HUES64 (cell line): ENCODE data around the gene SPEG.

Source experiments
- H3K27ac ChIP-seq: 2 replicates; pipeline ENCODE4 v1.7.0; 2013; ENCODE audit warnings: low read depth, low read length, inconsistent platforms
- H3K27me3 ChIP-seq: 2 replicates; pipeline ENCODE4 v1.6.1; 2013; ENCODE audit warnings: mild to moderate bottlenecking, low read length; ENCODE audit not compliant: insufficient read depth
- H3K36me3 ChIP-seq: 2 replicates; pipeline ENCODE4 v1.6.1; 2013; ENCODE audit warnings: mild to moderate bottlenecking, low read length; ENCODE audit not compliant: insufficient read depth
- H3K4me1 ChIP-seq: 2 replicates; pipeline ENCODE4 v1.6.1; 2013; ENCODE audit warnings: mild to moderate bottlenecking, low read length, moderate library complexity; ENCODE audit not compliant: insufficient read depth
- H3K4me3 ChIP-seq: 2 replicates; pipeline ENCODE4 v1.5.1; 2013; ENCODE audit warnings: mild to moderate bottlenecking, low read length, moderate library complexity
- H3K9ac ChIP-seq: 2 replicates; pipeline ENCODE4 v1.6.1; 2013; ENCODE audit warnings: mild to moderate bottlenecking, low read depth, low read length
- H3K9me3 ChIP-seq: 2 replicates; pipeline ENCODE4 v1.6.1; 2013; ENCODE audit warnings: low read depth, low read length; ENCODE audit not compliant: insufficient read depth
- WGBS: fragments of 150-250, 120-280 bp; methylation state at CpG from one replicate; pipeline ENCODE4 v1.1.7; 2013; ENCODE audit warnings: missing lambda C conversion rate; 5-methylcytosine and 5-hydroxymethylcytosine counted together

The SPEG gene

GRCh38 chr2:219438453-219438852 is 3.8 kb downstream of the SPEG start:
- H3K27me3 ChIP-seq, result peaks cover 46% of the 10 kb centered on the region
- no peak overlapping the region for H3K4me3 ChIP-seq
- H3K9me3 ChIP-seq, result no peaks in the 10 kb centered on the region
- H3K9ac ChIP-seq, result no peak overlapping the region
- WGBS, result 83% methylated on average over 4 of the region's 4 CpGs
- H3K27ac ChIP-seq, result no peak overlapping the region
- H3K36me3 ChIP-seq, result no peaks in the 10 kb centered on the region
- peaks cover 8% of the 10 kb centered on the region; the same call in 1 of the 2 replicates for H3K4me1 ChIP-seq

DNA sequence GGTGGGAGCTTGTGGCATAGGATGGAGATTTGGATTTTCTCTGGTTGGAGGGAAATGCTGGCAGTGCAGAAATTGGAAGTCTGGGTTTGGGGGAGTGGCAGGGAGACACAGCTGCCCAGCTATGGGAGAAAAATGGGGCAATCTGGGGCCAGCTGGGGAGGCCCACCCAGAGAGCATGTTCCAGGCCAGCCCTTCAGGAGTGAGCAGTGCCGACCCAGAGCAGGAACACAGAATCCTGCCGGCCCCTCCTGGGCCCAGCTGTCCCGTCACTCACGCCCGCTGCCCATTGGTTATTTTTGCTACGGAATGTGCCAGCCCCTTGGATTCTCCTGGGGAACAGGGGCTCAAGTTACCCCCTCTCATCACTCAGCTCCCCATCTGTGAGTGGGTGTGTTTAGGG is 4.9 kb downstream of the SPEG start:
- WGBS, result 87% methylated on average over 6 of the region's 6 CpGs
- H3K27ac ChIP-seq, result no peak overlapping the region

DNA sequence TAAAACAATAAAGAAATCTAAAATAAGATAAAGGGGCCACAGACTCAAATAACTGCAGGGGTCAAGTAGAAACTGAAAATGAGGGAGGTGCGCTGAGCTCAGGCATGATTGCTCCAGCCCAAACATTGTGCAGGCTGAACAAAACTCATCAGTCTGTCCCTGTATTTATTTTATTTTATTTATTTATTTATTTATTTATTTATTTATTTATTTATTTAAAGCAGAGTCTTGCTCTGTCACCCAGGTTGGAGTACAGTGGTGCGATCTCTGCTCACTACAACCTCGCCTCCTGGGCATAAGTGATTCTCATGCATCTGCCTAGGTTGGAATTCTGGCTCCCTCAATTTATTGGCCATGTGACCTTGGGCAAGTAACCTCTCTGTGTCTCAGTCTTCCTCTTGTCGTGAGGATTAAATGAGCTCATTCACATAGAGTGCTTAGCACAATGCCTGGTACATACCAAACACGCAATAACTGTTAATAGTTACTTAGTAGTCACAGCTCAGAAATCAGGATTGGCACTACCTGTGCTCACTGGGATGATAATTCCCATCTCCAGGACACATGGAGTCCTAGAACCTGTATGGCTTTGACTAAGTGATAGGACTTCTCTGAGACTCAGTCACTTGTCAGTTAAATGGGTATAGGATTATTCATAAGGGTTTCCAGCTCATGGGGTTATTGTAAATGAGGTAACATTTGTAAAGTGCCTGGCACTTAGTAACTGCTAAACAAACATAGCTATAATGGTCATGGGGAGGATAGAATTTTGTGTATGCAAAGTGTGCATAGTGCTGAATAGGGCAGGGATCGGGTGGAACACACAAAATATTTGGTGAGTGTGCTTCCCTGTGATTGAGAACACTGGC is 6.0 kb downstream of the SPEG start:
- no peak overlapping the region for H3K27ac ChIP-seq
- no peaks in the 10 kb centered on the region for H3K9me3 ChIP-seq
- H3K27me3 ChIP-seq, result peaks cover 33% of the 10 kb centered on the region
- H3K9ac ChIP-seq, result no peak overlapping the region
- peak overlapping the region; percentile 70; the same call in 1 of the 2 replicates for H3K4me3 ChIP-seq
- no peaks in the 10 kb centered on the region for H3K36me3 ChIP-seq
- 88% methylated on average over 6 of the region's 6 CpGs for WGBS
- H3K4me1 ChIP-seq, result peaks cover 12% of the 10 kb centered on the region; the same call in 1 of the 2 replicates

More for the DNA sequence above, 4.9 kb downstream of the SPEG start:
- H3K4me1 ChIP-seq, result peaks cover 8% of the 10 kb centered on the region; the same call in 1 of the 2 replicates
- no peaks in the 10 kb centered on the region for H3K36me3 ChIP-seq
- no peak overlapping the region for H3K9ac ChIP-seq
- peaks cover 44% of the 10 kb centered on the region for H3K27me3 ChIP-seq
- no peaks in the 10 kb centered on the region for H3K9me3 ChIP-seq
- no peak overlapping the region for H3K4me3 ChIP-seq

DNA sequence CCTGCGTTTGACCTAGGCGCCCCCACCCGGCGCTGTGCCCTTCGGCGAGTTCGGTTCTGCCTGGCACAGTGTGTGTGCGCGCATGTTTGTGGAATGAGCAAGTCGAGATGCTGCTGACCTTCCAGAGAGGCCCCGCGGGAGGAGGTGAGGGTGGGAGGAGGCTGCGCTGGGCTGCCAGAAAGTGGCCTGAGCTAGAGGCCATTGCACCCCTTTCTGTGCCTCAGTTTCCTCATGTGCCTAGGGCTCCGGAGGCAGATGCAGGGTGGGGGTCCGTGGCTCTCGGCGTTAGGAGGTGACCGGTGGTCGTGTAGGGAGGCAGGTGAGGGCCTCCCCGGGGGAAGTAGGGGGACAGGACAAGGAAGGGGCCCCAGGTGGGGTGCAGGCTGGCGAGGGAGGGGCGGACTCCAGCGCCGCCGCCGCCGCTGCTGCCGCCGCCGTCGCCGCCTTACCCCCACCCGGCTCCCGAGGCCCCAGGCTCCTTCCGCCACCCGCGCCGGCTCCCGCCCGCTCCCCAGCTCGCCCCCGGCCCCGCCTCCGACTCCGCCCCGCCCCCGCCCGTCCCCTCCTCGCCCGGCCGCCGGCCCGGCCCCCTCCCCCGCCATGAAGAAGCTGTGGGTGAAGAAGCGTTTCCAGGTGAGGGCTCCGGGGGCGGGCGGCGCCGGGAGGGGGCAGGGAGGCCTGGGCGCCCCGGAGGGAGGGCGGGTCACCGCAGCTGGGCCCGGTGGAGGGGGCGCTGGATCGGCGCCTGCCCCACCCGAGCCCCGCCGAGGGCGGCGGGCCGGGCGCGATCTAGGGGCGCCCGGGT is 7.0 kb downstream of the SPEG start:
- peaks cover 24% of the 10 kb centered on the region for H3K27me3 ChIP-seq

GRCh38 chr2:219442256-219443015 is 7.8 kb downstream of the SPEG start:
- Histone ChIP-seq H3K9ac (no peak overlapping the region), H3K36me3 (no peaks in the 10 kb centered on the region), H3K9me3 (no peaks in the 10 kb centered on the region), H3K4me3 (peak overlapping the region; percentile 52), H3K27ac (no peak overlapping the region), H3K27me3 (peaks cover 24% of the 10 kb centered on the region), H3K4me1 (peaks cover 12% of the 10 kb centered on the region; the same call in 1 of the 2 replicates)
- 5% methylated on average over 35 of the region's 35 CpGs for WGBS

More for the DNA sequence above, 7.0 kb downstream of the SPEG start:
- peak overlapping the region; percentile 51; the same call in 1 of the 2 replicates for H3K9ac ChIP-seq
- no peak overlapping the region for H3K27ac ChIP-seq
- H3K9me3 ChIP-seq, result no peaks in the 10 kb centered on the region
- 2% methylated on average over 76 of the region's 78 CpGs for WGBS
- H3K4me3 ChIP-seq, result peak overlapping the region; percentile 70
- peaks cover 12% of the 10 kb centered on the region; the same call in 1 of the 2 replicates for H3K4me1 ChIP-seq
- no peaks in the 10 kb centered on the region for H3K36me3 ChIP-seq

DNA sequence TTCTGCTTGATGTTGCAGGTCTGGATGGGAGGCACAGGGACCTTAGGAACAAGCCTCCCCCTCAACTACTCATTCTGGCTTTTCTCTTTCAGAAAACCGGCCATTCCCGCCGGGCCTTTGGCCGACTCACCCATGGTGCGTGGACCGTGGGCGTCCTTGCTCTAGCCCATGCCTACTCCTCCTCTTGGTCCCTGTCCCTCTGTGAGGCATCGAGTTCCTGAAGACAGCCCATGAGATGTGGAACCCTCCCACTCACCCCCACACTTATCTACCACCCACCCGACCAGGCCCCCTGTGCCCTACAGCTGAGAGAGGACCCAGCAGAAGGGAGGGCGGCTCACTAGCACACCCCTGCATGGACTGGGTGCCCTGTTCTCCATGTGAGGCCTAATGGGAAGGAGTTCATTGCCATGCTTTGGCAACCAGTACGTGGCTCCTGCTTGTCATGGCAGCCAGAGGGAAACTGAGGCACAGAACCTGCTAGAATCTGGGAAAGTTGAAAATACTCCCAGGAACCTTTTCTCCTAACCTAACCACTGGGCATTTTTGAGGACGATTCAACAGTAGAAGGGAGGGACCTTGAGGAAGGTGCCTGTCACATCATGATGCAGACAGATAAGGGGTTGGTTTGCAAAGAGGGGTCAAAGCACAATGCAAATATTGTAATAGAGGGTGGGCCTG is 8.5 kb downstream of the SPEG start:
- Histone ChIP-seq H3K4me3 (peak overlapping the region; percentile 52), H3K36me3 (no peaks in the 10 kb centered on the region), H3K9ac (no peak overlapping the region), H3K27ac (no peak overlapping the region), H3K27me3 (peaks cover 30% of the 10 kb centered on the region), H3K4me1 (peaks cover 12% of the 10 kb centered on the region; the same call in 1 of the 2 replicates), H3K9me3 (no peaks in the 10 kb centered on the region)
- 87% methylated on average over 12 of the region's 12 CpGs for WGBS

- Histone ChIP-seq H3K9ac (no peak overlapping the region), H3K4me3 (no peak overlapping the region), H3K9me3 (no peaks in the 10 kb centered on the region), H3K27ac (no peak overlapping the region), H3K4me1 (peaks cover 12% of the 10 kb centered on the region; the same call in 1 of the 2 replicates), H3K36me3 (no peaks in the 10 kb centered on the region), H3K27me3 (peaks cover 32% of the 10 kb centered on the region)
- 85% methylated on average over 3 of the region's 3 CpGs for whole genome bisulfite sequencing
These were observed 9.0 kb downstream of the SPEG start for GRCh38 chr2:219443697-219444023.

- no peak overlapping the region for H3K27ac ChIP-seq
- WGBS, result 90% methylated on average over 23 of the region's 23 CpGs
These were observed 10.0 kb downstream of the SPEG start for GRCh38 chr2:219444566-219445091.

GRCh38 chr2:219445220-219445640 is 10.6 kb downstream of the SPEG start:
- Histone ChIP-seq H3K36me3 (peaks cover 5% of the 10 kb centered on the region; the same call in 1 of the 2 replicates), H3K9me3 (no peaks in the 10 kb centered on the region), H3K4me1 (peaks cover 12% of the 10 kb centered on the region; the same call in 1 of the 2 replicates), H3K27me3 (peaks cover 30% of the 10 kb centered on the region), H3K4me3 (no peak overlapping the region), H3K9ac (no peak overlapping the region), H3K27ac (no peak overlapping the region)
- 78% methylated on average over 5 of the region's 5 CpGs for whole genome bisulfite sequencing

More at GRCh38 chr2:219444566-219445091, 10.0 kb downstream of the SPEG start:
- Histone ChIP-seq H3K4me3 (no peak overlapping the region), H3K36me3 (no peaks in the 10 kb centered on the region; the same call in 1 of the 2 replicates), H3K9me3 (no peaks in the 10 kb centered on the region), H3K27me3 (peaks cover 30% of the 10 kb centered on the region), H3K4me1 (peaks cover 12% of the 10 kb centered on the region; the same call in 1 of the 2 replicates), H3K9ac (no peak overlapping the region)

GRCh38 chr2:219446101-219446504 is 11.5 kb downstream of the SPEG start:
- no peak overlapping the region for H3K9ac ChIP-seq
- H3K4me3 ChIP-seq, result no peak overlapping the region
- 43% methylated on average over 6 of the region's 6 CpGs for WGBS
- peaks cover 10% of the 10 kb centered on the region; the same call in 1 of the 2 replicates for H3K4me1 ChIP-seq
- peaks cover 5% of the 10 kb centered on the region; the same call in 1 of the 2 replicates for H3K36me3 ChIP-seq
- H3K9me3 ChIP-seq, result no peaks in the 10 kb centered on the region
- peaks cover 24% of the 10 kb centered on the region for H3K27me3 ChIP-seq
- no peak overlapping the region for H3K27ac ChIP-seq
